A549 treated with Hydrocortisone at 1 μM for 4 hours (cell line): ENCODE measurements around the gene ZNF816. TPM values are rescaled to one million over a fixed set of nuclear protein-coding genes. Genes with fewer than 3 reads are reported as not detected.

ENCODE experiments used
- total RNA-seq: library from RNA; stranded (reverse); fragments of 200-300 nt; extraction: Qiagen RNA extraction; gene quantifications from 5 replicates; pipeline ENCODE4 v1.2.3, GENCODE V29; 2022

Gene ZNF816
- total RNA-seq: 0.03 to 0.20 TPM (median 0.12 TPM) in 4 of 5 replicates, not detected in the other

GRCh38 chr19:52962394-52963246 lies at the start of gene ZNF816:
TSS of gene ZNF816 (minus strand) at chr19:52962881. CDS start at chr19:52956089, 6,792 bp downstream.

GRCh38 chr19:52922841-52923777 lies 39.6 kb downstream of the ZNF816 start, which contains the start of gene ZNF888:
TSS of gene ZNF888 (minus strand) at chr19:52923428. CDS start at chr19:52917873, 5,555 bp downstream.

Other genes with a start within 250 kb of the ZNF816 start
- 2.3 to 4.1 TPM (median 3.1 TPM) in 5 replicates for gene ZNF611, start 227.8 kb downstream of the ZNF816 start, total RNA-seq
- 0.06 to 0.29 TPM (median 0.24 TPM) in 5 replicates for gene ZNF600, start 176.1 kb downstream of the ZNF816 start, total RNA-seq
- 0.71 to 1.3 TPM (median 0.83 TPM) in 5 replicates for gene ZNF28, start 141.2 kb downstream of the ZNF816 start, total RNA-seq
- gene ZNF468, start 105.3 kb downstream of the ZNF816 start, total RNA-seq: 0.27 to 0.91 TPM (median 0.41 TPM) in 5 replicates
- not detected in 5 replicates for gene ZNF320, start 65.2 kb downstream of the ZNF816 start, total RNA-seq
- not detected in 5 replicates for gene ZNF888, start 39.5 kb downstream of the ZNF816 start, total RNA-seq
- not detected in 5 replicates for gene ERVV-1, start 51.0 kb upstream of the ZNF816 start, total RNA-seq
- not detected in 5 replicates for gene ERVV-2, start 81.9 kb upstream of the ZNF816 start, total RNA-seq
- gene ZNF160, start 140.5 kb upstream of the ZNF816 start, total RNA-seq: 6.8 to 10.2 TPM (median 7.6 TPM) in 5 replicates
- gene ZNF415, start 170.0 kb upstream of the ZNF816 start, total RNA-seq: not detected in 5 replicates
- gene ZNF347, start 196.2 kb upstream of the ZNF816 start, total RNA-seq: not detected in 5 replicates
- gene ZNF665, start 230.5 kb upstream of the ZNF816 start, total RNA-seq: not detected in 5 replicates